Panc1 (cell line): Measurements from ENCODE around the gene ESRRA. TPM values are rescaled to one million over a fixed set of nuclear protein-coding genes. Genes with fewer than 3 reads are reported as not detected.

Source experiments
- ATAC-seq: fragments of 200-7000 bp; cut with Tn5 transposase; 2 replicates; pipeline ENCODE4 v1.9.1; 2020; ENCODE audit warnings: mild to moderate bottlenecking, moderate library complexity
- BruUV-seq: library from RNA; stranded (reverse); fragments of 400-500 nt; replicated peaks from 2 replicates; lab custom pipeline; 2021; lab: Mats Ljungman, UMichigan
- CTCF ChIA-PET: fragments of 300-600 bp; sonication (Branson Sonifier 250); formaldehyde crosslinking; loops from one replicate; lab custom pipeline; 2022; ENCODE audit warnings: antibody characterized with exemption; lab: Charles Lee
- POLR2A ChIA-PET: fragments of 300-600 bp; sonication (Branson Sonifier 250); formaldehyde crosslinking; loops from one replicate; lab custom pipeline; 2022; ENCODE audit warnings: antibody characterized with exemption; lab: Charles Lee
- DNase-seq: peaks from one replicate; pipeline ENCODE4 v3.0.0-alpha.2; 2010; ENCODE audit warnings: low read depth, low spot score
- H3K27ac ChIP-seq: 2 replicates; pipeline ENCODE4 v1.5.1; 2011; ENCODE audit warnings: mild to moderate bottlenecking, low read length, inconsistent platforms
- H3K27me3 ChIP-seq: fragments of 200-500 bp; sonication (Bioruptor generic); 2 replicates; pipeline ENCODE4 v1.6.0; 2014; ENCODE audit warnings: low read length, inconsistent platforms; ENCODE audit not compliant: control insufficient read depth, insufficient read depth
- H3K36me3 ChIP-seq: fragments of 200-500 bp; sonication (Bioruptor generic); 2 replicates; pipeline ENCODE4 v1.5.1; 2014; ENCODE audit warnings: inconsistent platforms, mild to moderate bottlenecking, low read length, moderate library complexity; ENCODE audit not compliant: control insufficient read depth, insufficient read depth
- H3K4me1 ChIP-seq: 2 replicates; pipeline ENCODE4 v1.5.1; 2011; ENCODE audit warnings: inconsistent platforms, mild to moderate bottlenecking, low read length, moderate library complexity; ENCODE audit not compliant: control insufficient read depth, insufficient read depth
- H3K4me3 ChIP-seq, 2 experiments: 2 replicates each; pipeline ENCODE4 v1.5.1; 2011 to 2012; ENCODE audit warnings: low read depth in 2 of 2, low read length in 2 of 2, mild to moderate bottlenecking in 2 of 2, inconsistent platforms in 1 of 2, moderate library complexity in 1 of 2
- H3K9me3 ChIP-seq: fragments of 200-500 bp; sonication (Bioruptor generic); 2 replicates; pipeline ENCODE4 v1.5.1; 2014; ENCODE audit warnings: low read depth, mild to moderate bottlenecking, inconsistent platforms, low read length, moderate library complexity; ENCODE audit not compliant: control insufficient read depth, insufficient read depth
- POLR2AphosphoS5 ChIP-seq: IDR thresholded peaks from 2 replicates; pipeline ENCODE4 v1.6.1; 2012; ENCODE audit warnings: mild to moderate bottlenecking, low read depth, low read length, moderate library complexity
- SIN3A ChIP-seq: IDR thresholded peaks from 2 replicates; pipeline ENCODE4 v1.6.1; 2012; ENCODE audit warnings: low read depth, mild to moderate bottlenecking, low read length, moderate library complexity, borderline replicate concordance; ENCODE audit not compliant: insufficient read depth
- TCF7L2 ChIP-seq: IDR thresholded peaks from 2 replicates; pipeline ENCODE4 v1.6.1; 2011; ENCODE audit warnings: mild to moderate bottlenecking, low read depth, low read length, inconsistent platforms
- in situ Hi-C: cut with HindIII; loops from 2 replicates; pipeline ENCODE4 v1.10.0; 2016; ENCODE audit warnings: low sequenced_read_pairs, low pct_unique_long_range_greater_than_20kb
- intact Hi-C: fragments of 100-400 bp; cut with micrococcal nuclease; formaldehyde crosslinking; loops from one replicate; pipeline ENCODE4 v1.10.0; 2022; ENCODE audit not compliant: unreplicated experiment
- total RNA-seq: library from RNA; stranded (reverse); gene quantifications from one replicate; pipeline ENCODE4 v1.2.1, GENCODE V29; 2021; ENCODE audit not compliant: unreplicated experiment
- TF ChIP-seq, protein P1 (sequence below): fragments of 450-650 bp; IDR thresholded peaks from 2 replicates; pipeline ENCODE4 v1.5.1; 2017; ENCODE audit warnings: mild to moderate bottlenecking
- TF ChIP-seq, protein P2 (sequence below), 2 experiments: IDR thresholded peaks; 2 replicates each; pipeline ENCODE4 v1.6.1; 2011 to 2012; ENCODE audit warnings: low read depth in 2 of 2, control low read depth in 1 of 2, low read length in 1 of 2, mild to moderate bottlenecking in 1 of 2, moderate library complexity in 1 of 2; ENCODE audit not compliant: insufficient read depth in 1 of 2

ESRRA gene
- total RNA-seq, 1 experiment from 2014 or later = 81.6 TPM

DNA sequence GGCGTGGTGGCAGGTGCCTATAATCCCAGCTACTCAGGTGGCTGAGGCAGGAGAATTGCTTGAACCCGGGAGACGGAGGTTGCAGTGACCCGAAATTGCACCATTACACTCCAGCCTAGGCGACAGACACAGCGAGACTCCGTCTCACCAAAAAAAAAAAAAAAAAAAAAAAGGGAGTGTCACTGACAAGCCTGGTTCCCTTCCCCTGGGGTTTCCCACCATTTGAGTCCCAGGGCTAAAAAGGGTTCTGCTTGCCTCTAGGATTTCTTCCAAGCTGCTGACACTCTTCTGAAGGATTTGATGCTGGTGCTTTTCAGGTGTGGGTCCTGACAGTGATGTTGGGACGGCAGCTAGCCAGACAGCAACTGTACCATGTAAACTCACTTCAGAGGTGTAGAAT lies 33.4 kb downstream of the ESRRA start:
- ChIA-PET CTCF (no interaction called here), POLR2A (no interaction called here)
- intact Hi-C loops (no loop called here), in situ Hi-C loops (no loop called here)
- no peaks in the 10 kb centered on the region for H3K36me3 ChIP-seq
- H3K4me1 ChIP-seq = peaks cover 24% of the 10 kb centered on the region
- no peaks in the 10 kb centered on the region for H3K9me3 ChIP-seq
- H3K4me3 ChIP-seq = no peak overlapping the region
- no TSS peak for BruUV-seq
- TF ChIP-seq, protein P1, sequence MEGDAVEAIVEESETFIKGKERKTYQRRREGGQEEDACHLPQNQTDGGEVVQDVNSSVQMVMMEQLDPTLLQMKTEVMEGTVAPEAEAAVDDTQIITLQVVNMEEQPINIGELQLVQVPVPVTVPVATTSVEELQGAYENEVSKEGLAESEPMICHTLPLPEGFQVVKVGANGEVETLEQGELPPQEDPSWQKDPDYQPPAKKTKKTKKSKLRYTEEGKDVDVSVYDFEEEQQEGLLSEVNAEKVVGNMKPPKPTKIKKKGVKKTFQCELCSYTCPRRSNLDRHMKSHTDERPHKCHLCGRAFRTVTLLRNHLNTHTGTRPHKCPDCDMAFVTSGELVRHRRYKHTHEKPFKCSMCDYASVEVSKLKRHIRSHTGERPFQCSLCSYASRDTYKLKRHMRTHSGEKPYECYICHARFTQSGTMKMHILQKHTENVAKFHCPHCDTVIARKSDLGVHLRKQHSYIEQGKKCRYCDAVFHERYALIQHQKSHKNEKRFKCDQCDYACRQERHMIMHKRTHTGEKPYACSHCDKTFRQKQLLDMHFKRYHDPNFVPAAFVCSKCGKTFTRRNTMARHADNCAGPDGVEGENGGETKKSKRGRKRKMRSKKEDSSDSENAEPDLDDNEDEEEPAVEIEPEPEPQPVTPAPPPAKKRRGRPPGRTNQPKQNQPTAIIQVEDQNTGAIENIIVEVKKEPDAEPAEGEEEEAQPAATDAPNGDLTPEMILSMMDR = no peak
- TF ChIP-seq TCF7L2 = no peak
- TF ChIP-seq, protein P2, sequence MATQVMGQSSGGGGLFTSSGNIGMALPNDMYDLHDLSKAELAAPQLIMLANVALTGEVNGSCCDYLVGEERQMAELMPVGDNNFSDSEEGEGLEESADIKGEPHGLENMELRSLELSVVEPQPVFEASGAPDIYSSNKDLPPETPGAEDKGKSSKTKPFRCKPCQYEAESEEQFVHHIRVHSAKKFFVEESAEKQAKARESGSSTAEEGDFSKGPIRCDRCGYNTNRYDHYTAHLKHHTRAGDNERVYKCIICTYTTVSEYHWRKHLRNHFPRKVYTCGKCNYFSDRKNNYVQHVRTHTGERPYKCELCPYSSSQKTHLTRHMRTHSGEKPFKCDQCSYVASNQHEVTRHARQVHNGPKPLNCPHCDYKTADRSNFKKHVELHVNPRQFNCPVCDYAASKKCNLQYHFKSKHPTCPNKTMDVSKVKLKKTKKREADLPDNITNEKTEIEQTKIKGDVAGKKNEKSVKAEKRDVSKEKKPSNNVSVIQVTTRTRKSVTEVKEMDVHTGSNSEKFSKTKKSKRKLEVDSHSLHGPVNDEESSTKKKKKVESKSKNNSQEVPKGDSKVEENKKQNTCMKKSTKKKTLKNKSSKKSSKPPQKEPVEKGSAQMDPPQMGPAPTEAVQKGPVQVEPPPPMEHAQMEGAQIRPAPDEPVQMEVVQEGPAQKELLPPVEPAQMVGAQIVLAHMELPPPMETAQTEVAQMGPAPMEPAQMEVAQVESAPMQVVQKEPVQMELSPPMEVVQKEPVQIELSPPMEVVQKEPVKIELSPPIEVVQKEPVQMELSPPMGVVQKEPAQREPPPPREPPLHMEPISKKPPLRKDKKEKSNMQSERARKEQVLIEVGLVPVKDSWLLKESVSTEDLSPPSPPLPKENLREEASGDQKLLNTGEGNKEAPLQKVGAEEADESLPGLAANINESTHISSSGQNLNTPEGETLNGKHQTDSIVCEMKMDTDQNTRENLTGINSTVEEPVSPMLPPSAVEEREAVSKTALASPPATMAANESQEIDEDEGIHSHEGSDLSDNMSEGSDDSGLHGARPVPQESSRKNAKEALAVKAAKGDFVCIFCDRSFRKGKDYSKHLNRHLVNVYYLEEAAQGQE (IDR thresholded peaks at IDR 0.05; ENCODE audit: insufficient read depth in 1 of 2, low read depth in 2 of 2, low read length in 1 of 2) = no peak
- TF ChIP-seq POLR2AphosphoS5 = no peak
- TF ChIP-seq SIN3A = no peak
- H3K27me3 ChIP-seq = no peaks in the 10 kb centered on the region
- ATAC-seq (no peak), DNase-seq (no peak)
- H3K27ac ChIP-seq = no peak overlapping the region

DNA sequence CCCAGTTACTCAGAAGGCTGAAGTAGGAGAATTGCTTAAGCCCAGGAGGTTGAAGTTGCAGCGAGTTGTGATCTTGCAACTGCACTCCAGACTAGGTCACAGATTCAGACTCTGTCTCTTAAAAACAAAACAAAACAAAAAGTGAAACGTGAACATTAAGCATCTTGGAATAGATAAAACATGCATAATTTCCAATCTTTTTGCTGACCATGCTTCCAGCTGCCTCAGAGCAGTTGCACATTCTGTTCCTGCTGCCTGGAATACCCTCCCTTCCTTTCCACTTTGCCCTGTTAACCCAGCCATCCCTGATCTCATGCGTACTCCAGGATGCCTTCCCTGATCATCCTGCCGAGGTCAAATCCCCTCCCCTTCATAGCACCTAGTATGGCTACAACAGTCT lies 34.0 kb downstream of the ESRRA start:
- in situ Hi-C loops = no loop called here
- no TSS peak for BruUV-seq
- no peak overlapping the region for H3K4me3 ChIP-seq
- peaks cover 28% of the 10 kb centered on the region for H3K4me1 ChIP-seq
- no peaks in the 10 kb centered on the region for H3K27me3 ChIP-seq
- ChIA-PET POLR2A (no interaction called here), CTCF (no interaction called here)
- ATAC-seq (no peak), DNase-seq (no peak)
- intact Hi-C loops = no loop called here
- no peak overlapping the region for H3K27ac ChIP-seq
- H3K9me3 ChIP-seq = no peaks in the 10 kb centered on the region
- TF ChIP-seq, protein P2 (IDR thresholded peaks at IDR 0.05; ENCODE audit: insufficient read depth in 1 of 2, low read depth in 2 of 2, low read length in 1 of 2) = no peak
- no peak for TF ChIP-seq POLR2AphosphoS5
- TF ChIP-seq, protein P1 = no peak
- H3K36me3 ChIP-seq = no peaks in the 10 kb centered on the region
